Pons (tissue), 1 donor: ENCODE measurements around the gene MAPRE2.
"Not testable (repeated sequence)": the region's sequence is repeated elsewhere in the genome, so short reads cannot be mapped to it uniquely, and the experiment has no call there.

Source experiments
- DNase-seq: peaks from one replicate; pipeline ENCODE4 v3.0.0-alpha.2; 2016; ENCODE audit warnings: low spot score

Gene MAPRE2

DNA sequence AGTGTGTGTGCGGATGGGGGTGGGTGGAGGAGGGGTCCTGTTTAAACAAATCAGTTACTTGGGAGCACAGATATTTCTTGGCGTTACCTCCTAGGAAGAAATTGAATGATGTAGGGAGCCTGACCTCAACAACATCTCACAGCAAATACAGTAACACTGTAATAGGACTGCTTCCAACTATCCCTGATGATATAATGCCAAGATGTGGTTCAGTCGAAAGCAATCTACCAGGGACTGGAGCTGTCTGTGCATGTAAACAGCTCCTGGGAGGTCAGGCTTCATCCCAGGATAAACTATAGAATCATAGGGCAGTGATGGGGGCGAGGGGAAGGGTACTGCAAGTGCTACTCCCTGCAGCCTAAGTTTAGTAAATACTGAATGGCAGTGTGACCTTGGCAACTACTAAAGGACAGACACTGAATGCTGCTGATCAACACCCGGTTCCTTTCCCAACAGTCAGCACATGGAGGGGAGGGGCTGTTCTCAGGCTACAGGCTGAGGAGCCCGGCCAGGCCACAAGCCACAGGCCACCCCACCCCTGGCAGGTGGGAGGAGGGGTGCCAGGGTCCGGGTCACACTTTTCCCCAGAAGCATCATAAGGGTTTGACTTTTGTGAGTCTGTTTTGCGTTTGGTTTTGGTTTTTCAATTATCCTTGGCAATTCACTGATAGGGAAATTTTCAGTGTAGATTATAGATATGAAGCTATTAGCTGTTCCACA, 114.3 kb downstream of the MAPRE2 start:
- DNase-seq = no peak

DNA sequence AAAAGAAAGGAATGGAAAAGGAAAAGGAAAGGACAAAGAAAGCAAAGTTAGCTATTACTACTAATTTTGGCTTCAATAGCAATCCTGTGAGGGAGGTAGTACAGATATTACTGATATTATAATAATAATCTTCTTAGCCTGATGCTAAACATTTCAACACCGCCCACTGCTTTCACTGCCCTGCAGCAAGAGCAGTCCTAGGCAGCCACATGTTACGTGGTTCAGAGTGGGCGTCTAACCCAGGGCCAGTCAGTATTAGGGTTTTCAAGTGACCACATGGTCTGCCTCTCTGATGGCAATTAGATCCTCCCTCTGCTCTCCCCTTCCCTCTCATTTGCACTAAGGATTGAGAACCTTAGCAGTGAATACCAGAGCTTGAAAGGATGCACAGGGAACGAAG, 116.0 kb downstream of the MAPRE2 start:
- no peak for DNase-seq

- DNase-seq = no peak
Measured at GRCh38 chr18:35158728-35159450, 117.7 kb downstream of the MAPRE2 start.

DNA sequence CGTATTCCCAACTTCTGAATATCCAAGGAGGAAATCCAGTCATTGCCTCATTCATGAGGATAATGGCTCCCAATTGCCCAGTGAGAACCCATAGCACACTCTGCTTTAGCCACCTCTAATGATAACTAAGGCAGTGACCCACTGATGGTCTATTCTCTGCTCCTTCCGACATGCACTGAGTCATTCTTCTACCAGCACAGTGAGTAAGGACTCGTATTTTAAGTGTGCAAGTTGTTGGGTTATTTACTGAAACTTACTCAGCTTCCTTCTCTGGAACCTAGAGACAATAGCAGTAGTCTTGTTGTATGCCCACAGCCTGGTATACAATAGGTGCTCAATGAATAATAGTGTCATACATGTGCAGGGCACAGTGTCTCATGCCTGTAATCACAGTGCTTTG, 118.6 kb downstream of the MAPRE2 start:
- no peak for DNase-seq

- DNase-seq = no peak
Measured at GRCh38 chr18:35161485-35161884, 120.3 kb downstream of the MAPRE2 start.

GRCh38 chr18:35161934-35162333, 120.7 kb downstream of the MAPRE2 start:
- DNase-seq = no peak

GRCh38 chr18:35163014-35163539, 121.9 kb downstream of the MAPRE2 start:
- no peak for DNase-seq

GRCh38 chr18:35163721-35164120, 122.5 kb downstream of the MAPRE2 start:
- no peak for DNase-seq

GRCh38 chr18:35164133-35164532, 122.9 kb downstream of the MAPRE2 start:
- no peak for DNase-seq

- no peak for DNase-seq
Measured at GRCh38 chr18:35167332-35167731, 126.1 kb downstream of the MAPRE2 start.

DNA sequence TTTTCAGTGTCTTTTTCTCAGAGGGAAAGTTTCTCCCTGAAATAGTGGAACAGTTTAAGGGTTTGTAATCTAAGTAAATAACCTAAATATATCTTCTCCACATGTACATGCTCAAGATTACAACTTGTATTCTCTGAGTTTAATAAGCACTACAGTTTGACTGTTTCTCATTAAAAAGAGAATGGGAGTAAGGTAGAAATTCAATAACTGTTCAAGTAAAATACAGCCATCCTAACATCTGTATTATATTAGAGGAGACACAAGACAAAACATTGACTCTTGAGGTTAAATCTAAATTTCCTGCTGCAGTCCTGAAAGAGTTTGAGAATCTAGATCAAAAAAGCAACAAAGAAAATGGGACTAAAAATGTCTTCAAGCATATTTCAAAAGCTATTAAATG, 126.6 kb downstream of the MAPRE2 start:
- DNase-seq = no peak

DNA sequence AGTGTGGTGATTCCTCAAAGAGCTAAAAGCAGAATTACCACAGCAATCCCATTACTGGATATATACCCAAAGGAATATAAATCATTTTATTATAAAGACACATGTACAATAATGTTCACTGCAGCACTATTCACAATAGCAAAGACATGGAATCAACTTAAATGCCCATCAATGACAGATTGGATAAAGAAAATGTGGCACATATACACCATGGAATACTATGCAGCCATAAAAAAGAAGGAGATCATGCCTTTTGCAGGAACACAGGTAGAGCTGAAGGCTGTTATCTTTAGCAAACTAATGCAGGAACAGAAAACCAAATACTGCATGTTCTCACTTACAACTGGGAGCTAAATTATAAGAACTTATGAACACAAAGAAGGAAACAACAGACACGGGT, 129.1 kb downstream of the MAPRE2 start:
- DNase-seq = not testable (repeated sequence)

DNA sequence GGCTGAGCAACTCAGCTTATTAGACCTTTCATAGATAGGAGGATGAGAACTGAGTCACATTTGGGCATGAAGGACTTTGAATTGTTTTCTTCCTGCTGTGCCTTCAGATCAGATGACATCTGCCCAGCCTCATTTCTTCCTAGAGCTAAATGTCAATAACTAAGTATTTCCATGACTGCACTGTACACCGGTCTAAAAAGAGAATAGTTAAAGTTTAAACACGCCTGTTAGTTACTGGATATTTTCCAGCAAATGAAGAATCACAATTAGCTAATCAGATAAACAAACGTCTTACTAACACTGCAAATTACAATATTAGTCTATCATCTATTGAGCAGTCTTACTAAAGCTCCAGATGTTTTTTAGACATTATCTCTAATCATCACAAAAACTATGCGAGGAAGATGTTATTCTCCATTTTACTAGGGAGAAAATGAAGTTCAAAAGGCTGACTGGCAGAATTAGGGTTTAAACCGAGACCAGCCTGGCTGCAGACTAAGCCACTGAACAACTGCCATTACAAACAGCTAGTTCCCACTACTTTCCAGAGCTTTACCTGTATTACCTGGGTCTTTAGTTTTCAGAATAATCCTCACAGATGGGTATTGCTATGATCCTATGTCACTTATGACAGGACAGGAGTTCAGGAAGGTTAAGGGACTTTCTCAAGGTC, 130.2 kb downstream of the MAPRE2 start:
- no peak for DNase-seq

DNA sequence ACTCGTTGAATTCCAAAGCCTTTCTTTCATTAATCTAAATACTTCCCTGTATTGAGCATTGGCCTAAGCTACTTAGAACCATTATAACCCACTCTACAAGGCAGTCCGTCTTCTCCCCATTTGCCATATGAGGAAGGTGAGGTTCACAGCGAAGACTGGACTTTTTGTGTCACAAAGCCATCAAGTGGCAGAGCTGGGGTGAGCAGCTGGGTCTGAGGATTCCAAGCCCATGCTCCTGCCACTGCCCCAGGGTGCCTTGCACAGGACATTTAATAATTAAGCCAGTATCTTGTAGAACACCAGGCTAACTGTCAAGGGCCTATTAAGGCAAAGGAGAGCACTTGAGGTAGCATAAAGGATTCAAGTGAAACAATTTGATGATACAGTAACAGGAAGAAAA, 130.8 kb downstream of the MAPRE2 start:
- DNase-seq = no peak

- no peak for DNase-seq
Measured at GRCh38 chr18:35172451-35173035, 131.3 kb downstream of the MAPRE2 start.

DNA sequence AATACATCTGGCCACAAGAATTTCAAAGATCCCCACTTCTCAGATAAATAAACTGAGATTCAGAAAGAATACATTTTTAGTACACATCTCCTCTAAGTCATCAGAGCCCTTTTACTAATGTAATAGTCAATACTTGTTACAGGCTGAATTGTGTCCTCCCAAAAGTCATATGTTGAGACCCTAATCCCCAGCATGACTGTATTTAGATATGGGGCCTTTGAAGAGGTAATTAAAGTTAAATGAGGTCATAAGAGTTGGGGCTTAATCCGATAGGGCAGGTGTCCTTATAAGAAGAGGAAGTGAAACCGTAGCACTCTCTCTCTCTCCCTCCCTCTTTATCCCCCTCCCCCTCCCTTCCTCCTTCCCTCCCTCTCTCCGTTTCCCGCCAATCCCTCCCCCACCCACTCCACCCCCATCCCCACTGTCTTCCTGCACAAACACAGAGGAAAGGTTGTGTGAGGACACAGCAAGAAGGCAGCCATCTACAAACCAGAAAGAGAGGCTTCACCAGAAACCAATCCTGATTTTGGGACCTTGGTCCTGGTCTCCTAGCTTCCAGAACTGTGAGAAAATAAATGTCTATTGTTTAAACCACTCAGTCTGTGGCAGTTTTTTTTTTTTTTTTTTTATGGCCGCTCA, 133.0 kb downstream of the MAPRE2 start:
- peak; percentile 53 for DNase-seq

DNA sequence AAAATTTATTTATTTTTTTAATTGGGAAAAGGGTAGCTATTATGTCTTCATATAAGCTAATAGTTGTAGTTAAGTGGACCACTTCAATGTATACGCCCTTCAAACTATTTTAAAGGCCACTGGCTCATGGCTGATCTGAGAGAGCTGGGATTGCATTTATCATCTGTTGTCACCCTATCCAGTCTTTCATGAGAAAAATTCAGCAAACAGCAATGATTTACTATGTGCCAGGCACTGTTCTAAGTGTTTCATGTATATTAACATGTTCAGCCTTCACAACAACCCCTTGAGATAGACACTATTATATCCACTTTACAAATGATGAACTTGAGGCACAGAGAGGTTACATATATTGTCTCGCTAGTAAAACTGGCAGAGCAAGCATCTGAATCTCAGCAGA, 133.5 kb downstream of the MAPRE2 start:
- DNase-seq = no peak

DNA sequence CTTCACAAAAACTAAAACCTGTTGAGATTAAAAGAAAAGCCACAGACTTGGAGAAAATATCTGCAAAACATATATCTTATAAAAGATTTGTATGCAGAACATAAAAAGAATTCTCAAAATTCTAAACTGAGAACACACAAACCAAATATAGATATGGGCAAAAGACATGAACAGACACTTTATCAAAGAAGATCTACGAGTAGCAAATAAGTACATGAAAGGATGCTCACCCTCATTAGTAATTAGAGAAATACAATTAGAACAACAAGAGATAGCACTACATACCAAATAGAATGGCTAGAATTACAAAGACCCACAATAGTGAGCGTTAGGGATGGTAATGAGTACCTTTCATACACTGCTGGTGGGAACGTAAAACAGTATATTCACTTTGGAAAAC, 135.7 kb downstream of the MAPRE2 start:
- DNase-seq = no peak

- DNase-seq = no peak
Measured at GRCh38 chr18:35178260-35178659, 137.0 kb downstream of the MAPRE2 start.

- DNase-seq = no peak
Measured at GRCh38 chr18:35179906-35180305, 138.7 kb downstream of the MAPRE2 start.

- no peak for DNase-seq
Measured at GRCh38 chr18:35180455-35180854, 139.2 kb downstream of the MAPRE2 start.

DNA sequence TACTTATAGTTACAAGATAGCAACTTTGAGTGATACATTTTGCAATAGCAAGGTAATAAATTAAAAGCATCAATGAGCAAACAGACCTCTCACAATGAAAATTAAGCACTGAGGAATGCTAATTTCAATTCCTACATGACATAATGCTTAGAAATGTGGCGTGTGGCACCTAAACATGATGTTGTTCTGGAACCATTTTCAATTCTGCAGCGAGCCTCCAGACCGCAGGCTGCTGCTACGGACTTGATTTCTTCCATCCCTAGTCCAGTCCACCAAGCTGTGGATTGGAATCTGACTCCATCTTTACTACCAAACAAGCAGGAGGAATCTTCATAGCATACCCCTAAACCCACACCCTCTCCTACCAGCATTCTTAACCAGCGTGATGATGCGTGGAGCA, 140.9 kb downstream of the MAPRE2 start:
- no peak for DNase-seq
